GM08714 (cell line): Measurements from ENCODE around the gene AKTIP.
"Not testable (repeated sequence)": the region's sequence is repeated elsewhere in the genome, so short reads cannot be mapped to it uniquely, and the experiment has no call there.

Experiments used
- H3K4me3 ChIP-seq: fragments of 200-500 bp; sonication (Bioruptor generic); 2 replicates; pipeline ENCODE4 v1.5.1; 2014; ENCODE audit warnings: mild to moderate bottlenecking, low read length, inconsistent platforms
- ZNF274 ChIP-seq: IDR thresholded peaks from 2 replicates; pipeline ENCODE4 v1.6.1; 2012; ENCODE audit warnings: mild to moderate bottlenecking, low read depth, low read length

AKTIP gene

GRCh38 chr16:53523971-53524548, 21.1 kb upstream of the AKTIP start:
- H3K4me3 ChIP-seq = no peak overlapping the region
- no peak for TF ChIP-seq ZNF274

GRCh38 chr16:53523126-53523804, 20.3 kb upstream of the AKTIP start:
- H3K4me3 ChIP-seq = no peak overlapping the region
- no peak for TF ChIP-seq ZNF274

- H3K4me3 ChIP-seq = no peak overlapping the region; the same call in 1 of the 2 replicates
- no peak for TF ChIP-seq ZNF274
Observed at GRCh38 chr16:53519417-53520091, 16.5 kb upstream of the AKTIP start.

- H3K4me3 ChIP-seq = peak overlapping the region; percentile 13; the same call in 1 of the 2 replicates
- TF ChIP-seq ZNF274 = no peak
Observed at GRCh38 chr16:53518550-53519416, 15.8 kb upstream of the AKTIP start.

GRCh38 chr16:53517851-53518250, 14.8 kb upstream of the AKTIP start:
- H3K4me3 ChIP-seq = no peak overlapping the region
- TF ChIP-seq ZNF274 = no peak

- TF ChIP-seq ZNF274 = no peak
- no peak overlapping the region for H3K4me3 ChIP-seq
Observed at GRCh38 chr16:53515811-53516210, 12.8 kb upstream of the AKTIP start.

- H3K4me3 ChIP-seq = no peak overlapping the region
- no peak for TF ChIP-seq ZNF274
Observed at GRCh38 chr16:53515259-53515658, 12.2 kb upstream of the AKTIP start.

- H3K4me3 ChIP-seq = not testable (repeated sequence)
Observed at GRCh38 chr16:53512795-53513194, 9.8 kb upstream of the AKTIP start.

GRCh38 chr16:53511403-53512280, 8.6 kb upstream of the AKTIP start:
- TF ChIP-seq ZNF274 = no peak
- no peak overlapping the region for H3K4me3 ChIP-seq

- TF ChIP-seq ZNF274 = no peak
- H3K4me3 ChIP-seq = no peak overlapping the region
Observed at GRCh38 chr16:53511084-53511402, 8.0 kb upstream of the AKTIP start.

GRCh38 chr16:53510704-53511070, 7.7 kb upstream of the AKTIP start:
- TF ChIP-seq ZNF274 = no peak
- H3K4me3 ChIP-seq = no peak overlapping the region

- no peak for TF ChIP-seq ZNF274
- H3K4me3 ChIP-seq = no peak overlapping the region; the same call in 1 of the 2 replicates
Observed at GRCh38 chr16:53509906-53510703, 7.1 kb upstream of the AKTIP start.
